Jurkat, Clone E6-1 (cell line): Measurements from ENCODE around the gene RGS8.
"Not testable (repeated sequence)": the region's sequence is repeated elsewhere in the genome, so short reads cannot be mapped to it uniquely, and the experiment has no call there.

ENCODE experiments used
- DNase-seq: peaks from one replicate; pipeline ENCODE4 v3.0.0-alpha.2; 2011; ENCODE audit warnings: low read depth, low spot score
- H3K4me3 ChIP-seq: 2 replicates; pipeline ENCODE4 v1.5.1; 2011; ENCODE audit warnings: mild to moderate bottlenecking, low read length, control low read depth, moderate library complexity

Gene RGS8

GRCh38 chr1:182704677-182705076 is 20.3 kb upstream of the RGS8 start:
- no peak for DNase-seq
- H3K4me3 ChIP-seq, result no peak overlapping the region

DNA sequence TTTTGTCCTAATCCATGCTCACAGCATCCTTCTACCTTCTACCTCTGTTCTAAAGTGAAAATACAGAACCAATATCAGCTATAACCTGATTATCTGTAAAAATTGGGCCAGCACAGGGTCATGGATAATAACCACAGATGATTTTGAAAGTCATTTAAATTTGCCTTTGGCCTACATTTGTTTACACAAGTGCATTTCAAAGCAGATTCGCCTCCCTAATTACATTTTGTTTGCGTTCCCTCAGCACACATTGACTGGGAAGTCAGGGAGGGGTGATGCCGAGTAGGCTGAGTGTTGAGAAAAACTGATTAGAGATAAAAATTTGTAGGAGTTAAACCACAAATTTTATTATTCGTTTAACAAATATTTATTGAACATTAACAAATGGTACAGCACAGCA is 19.2 kb upstream of the RGS8 start:
- no peak for DNase-seq
- no peak overlapping the region for H3K4me3 ChIP-seq

GRCh38 chr1:182702826-182703524 is 18.6 kb upstream of the RGS8 start:
- no peak for DNase-seq
- no peak overlapping the region for H3K4me3 ChIP-seq

DNA sequence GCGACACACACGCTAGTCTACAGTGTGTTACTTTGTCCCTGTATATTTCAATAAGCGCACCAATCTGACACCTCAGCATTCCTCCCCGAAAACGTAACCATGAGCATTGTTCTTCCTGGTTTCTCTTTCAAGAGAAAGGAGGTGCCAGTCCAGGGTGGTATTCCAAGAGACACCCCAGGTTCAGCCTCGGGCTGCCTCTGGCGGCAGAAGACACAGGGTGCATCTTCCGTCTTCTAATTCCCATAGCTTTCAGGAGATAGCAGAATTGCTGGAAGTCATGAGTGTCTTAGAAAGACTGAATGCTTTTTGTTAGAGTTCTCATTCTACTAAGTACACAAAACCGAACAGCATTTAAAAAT is 15.9 kb upstream of the RGS8 start:
- no peak for DNase-seq
- H3K4me3 ChIP-seq, result no peak overlapping the region

- DNase-seq, result no peak
Measured at GRCh38 chr1:182699393-182700350, 15.3 kb upstream of the RGS8 start.

DNA sequence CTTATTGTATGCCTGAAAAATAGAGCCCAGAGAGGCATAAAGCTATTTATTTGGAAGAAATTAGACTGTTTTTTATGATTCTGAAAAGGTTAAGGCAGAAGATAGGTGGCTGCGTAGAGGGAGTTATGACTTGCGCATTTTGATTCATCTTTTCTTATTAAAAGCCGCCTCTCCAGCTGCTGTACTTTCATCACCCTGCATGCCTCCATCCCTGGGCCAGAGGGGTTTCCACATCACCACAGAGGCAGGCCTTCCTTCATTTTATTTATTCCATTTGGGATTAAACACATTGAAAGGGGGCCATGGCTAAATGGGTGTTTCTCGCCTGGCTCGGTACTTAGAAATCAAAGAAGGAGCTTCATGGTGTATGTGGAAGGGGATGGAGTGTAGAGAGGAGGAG is 14.6 kb upstream of the RGS8 start:
- no peak for DNase-seq
- no peak overlapping the region for H3K4me3 ChIP-seq

More at GRCh38 chr1:182699393-182700350, 15.3 kb upstream of the RGS8 start:
- H3K4me3 ChIP-seq, result no peak overlapping the region

DNA sequence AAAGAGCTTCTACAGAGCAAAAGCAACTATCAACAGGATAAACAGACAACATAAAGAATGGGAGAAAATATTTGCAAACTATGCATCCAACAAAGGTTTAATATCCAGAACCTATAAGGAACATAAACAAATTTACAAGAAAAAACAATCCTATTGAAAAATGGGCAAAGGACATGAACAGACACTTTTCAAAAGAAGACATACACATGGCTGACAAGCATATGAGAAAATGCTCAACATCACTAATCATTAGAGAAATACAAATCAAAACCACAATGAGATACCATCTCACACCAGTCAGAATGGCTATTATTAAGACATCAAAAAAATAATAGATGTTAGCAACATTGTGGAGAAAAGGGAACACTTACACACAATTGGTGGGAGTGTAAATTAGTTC is 8.8 kb upstream of the RGS8 start:
- not testable (repeated sequence) for H3K4me3 ChIP-seq, DNase-seq

DNA sequence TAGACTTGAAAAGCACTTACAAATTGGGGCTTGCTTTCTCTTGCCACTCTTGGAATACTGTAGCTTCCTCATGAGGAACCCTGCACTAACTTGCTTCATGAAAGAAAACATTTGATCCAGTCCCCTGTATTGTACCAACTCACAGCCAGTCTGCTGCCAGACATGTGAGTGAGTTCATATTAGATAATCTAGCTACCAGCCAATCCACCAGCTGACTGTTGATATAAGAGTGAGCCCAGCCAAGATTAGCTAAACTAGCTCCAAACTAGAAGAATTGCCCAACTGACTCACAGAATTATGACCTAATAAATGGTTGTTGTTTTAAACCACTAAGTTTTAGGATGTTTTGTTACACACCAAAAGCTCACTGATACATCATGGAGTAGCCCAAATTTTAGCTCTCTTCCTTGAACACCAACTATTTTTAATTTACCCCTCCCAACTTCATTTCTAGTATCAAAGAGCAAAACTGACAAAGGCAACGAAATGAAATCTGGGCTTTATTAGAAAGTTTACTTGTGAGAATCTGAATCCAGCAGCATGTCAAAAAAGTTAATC is 6.6 kb upstream of the RGS8 start:
- no peak overlapping the region for H3K4me3 ChIP-seq
- no peak for DNase-seq

GRCh38 chr1:182688436-182689205 is 4.2 kb upstream of the RGS8 start:
- DNase-seq, result no peak
- no peak overlapping the region for H3K4me3 ChIP-seq

DNA sequence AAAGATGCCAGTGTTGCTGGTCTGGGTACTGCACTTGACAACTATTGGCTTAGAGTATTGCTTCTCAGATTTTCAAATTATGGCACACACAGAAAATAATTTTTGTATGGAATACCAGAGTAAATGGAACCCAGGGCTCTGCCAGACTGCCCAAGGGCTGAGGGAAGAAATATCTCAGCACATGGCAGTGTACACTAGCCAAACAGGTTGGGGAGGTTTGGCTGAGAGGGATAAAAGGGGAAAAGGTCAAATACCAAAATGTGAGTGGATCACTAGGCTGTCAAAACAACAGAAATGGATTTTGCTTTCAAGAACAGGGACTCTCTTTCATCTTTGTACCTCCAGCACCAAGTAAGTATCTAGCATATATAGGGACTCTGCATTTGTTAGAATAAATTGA is 3.0 kb upstream of the RGS8 start:
- DNase-seq, result no peak
- H3K4me3 ChIP-seq, result no peak overlapping the region

DNA sequence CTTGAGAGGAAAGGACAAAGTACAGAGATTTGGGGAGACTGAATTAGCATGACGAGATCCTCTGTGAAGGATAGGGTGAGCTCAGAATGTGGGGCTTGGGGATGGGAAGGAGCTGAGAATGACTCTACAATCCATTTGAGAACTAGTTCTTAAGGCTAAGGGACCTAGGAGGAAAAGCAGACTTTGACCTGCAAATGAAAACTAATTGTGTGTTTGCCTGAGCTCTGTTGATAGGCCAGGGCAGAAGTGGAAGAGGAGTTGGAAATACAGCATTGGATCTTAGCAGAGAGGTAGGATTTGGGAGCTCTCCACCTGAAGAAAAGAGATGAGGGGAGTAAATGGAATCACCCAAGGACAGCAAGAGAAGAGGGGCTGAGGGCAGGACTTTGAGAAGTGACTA is 2.1 kb upstream of the RGS8 start:
- no peak for DNase-seq
- no peak overlapping the region for H3K4me3 ChIP-seq

GRCh38 chr1:182685215-182685614 is 828 bp upstream of the RGS8 start:
- no peak for DNase-seq
- H3K4me3 ChIP-seq, result no peak overlapping the region

DNA sequence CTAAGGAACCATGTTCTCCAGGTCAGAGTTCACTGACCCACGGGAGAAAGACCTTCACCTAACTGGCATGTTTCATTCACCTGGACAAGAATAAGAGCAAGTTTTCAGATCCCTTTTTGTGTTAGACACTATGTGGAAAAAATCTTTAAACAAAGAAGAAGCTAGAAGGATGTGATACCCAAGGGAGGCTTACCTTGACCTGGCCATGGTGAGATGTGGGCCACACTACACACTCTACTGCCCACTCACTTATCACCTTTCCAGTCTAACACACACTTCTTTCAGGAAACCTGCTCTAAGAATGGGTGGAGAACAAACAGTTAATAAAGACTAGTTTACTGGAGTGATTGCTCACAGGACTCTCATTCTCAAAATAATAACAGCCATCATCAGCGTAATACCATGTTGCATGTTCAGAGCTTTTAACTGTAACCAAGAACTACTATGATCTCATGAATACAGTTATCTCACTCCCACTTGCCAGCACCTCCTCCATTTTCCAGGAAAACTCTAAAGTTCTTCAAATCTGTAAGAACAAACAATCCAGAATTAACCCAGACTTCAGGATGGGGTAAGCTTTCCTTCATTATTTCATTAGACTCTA is 1.4 kb downstream of the RGS8 start:
- DNase-seq, result no peak
- no peak overlapping the region for H3K4me3 ChIP-seq

- H3K4me3 ChIP-seq, result no peak overlapping the region
- no peak for DNase-seq
Measured at GRCh38 chr1:182682406-182682805, 2.0 kb downstream of the RGS8 start.

GRCh38 chr1:182681568-182681912 is 2.8 kb downstream of the RGS8 start:
- no peak for DNase-seq
- H3K4me3 ChIP-seq, result no peak overlapping the region

DNA sequence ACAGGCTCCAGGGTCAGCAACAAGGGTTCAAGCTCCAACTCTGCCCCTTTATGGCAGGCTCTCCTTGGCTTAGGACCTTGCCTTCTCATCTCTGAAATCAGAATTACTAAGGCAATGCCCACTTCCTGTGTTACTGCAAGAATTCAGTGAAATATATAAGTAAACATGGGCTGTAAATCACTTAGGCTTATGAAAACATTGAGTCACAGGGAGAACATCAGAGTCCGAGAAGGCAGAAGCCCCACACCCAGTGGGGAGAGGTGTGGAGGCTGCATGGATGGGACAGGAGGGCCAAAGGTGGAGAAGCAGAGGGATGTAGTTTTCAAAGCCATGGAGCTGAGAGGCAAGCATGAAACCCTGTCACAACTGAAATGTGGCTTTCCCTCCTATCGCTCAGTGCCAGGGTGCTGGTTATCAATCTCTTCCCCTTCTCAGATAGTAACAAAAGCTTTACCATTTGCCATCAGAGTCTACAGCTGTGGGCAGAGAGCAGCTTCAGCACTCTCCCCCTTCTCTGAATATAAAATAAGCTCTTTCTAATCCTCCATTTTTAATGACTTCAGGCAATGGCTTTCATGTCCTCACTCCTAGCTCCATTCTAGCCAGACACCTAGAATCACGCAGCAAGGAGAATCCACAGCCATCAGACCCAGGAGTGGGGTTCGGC is 3.4 kb downstream of the RGS8 start:
- H3K4me3 ChIP-seq, result no peak overlapping the region
- no peak for DNase-seq

- no peak overlapping the region for H3K4me3 ChIP-seq
- no peak for DNase-seq
Measured at GRCh38 chr1:182680408-182680807, 4.0 kb downstream of the RGS8 start.

DNA sequence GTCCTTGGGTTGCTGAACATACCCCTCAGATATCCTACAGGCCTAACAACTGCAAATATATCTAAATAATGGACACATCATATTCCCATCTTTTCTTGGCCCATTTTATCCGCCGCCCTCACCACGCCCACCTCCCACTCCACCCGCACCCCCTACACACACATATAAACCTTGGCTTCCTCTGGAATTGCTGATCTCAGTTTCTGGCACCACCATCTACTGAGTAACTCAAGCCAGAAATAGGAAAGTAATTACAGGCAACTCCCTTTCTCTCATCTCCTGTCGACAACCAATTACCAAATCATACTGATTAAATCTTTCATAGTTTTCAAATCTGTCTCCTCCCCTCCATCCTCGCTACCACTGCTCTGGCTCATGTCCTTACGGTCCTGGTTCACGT is 4.7 kb downstream of the RGS8 start:
- no peak overlapping the region for H3K4me3 ChIP-seq
- DNase-seq, result no peak
